SK-N-SH (cell line): Measurements from ENCODE around the gene NAPA.

Experiments used
- CTCF ChIP-seq: fragments of 200-600 bp; sonication (generic); IDR thresholded peaks from 2 replicates; pipeline ENCODE4 v1.6.1; 2017; ENCODE audit warnings: antibody characterized with exemption, mild to moderate bottlenecking, moderate library complexity
- TEAD4 ChIP-seq: IDR thresholded peaks from 2 replicates; pipeline ENCODE4 v1.4.0; 2012; ENCODE audit warnings: mild to moderate bottlenecking, borderline replicate concordance; ENCODE audit not compliant: insufficient read depth

DNA sequence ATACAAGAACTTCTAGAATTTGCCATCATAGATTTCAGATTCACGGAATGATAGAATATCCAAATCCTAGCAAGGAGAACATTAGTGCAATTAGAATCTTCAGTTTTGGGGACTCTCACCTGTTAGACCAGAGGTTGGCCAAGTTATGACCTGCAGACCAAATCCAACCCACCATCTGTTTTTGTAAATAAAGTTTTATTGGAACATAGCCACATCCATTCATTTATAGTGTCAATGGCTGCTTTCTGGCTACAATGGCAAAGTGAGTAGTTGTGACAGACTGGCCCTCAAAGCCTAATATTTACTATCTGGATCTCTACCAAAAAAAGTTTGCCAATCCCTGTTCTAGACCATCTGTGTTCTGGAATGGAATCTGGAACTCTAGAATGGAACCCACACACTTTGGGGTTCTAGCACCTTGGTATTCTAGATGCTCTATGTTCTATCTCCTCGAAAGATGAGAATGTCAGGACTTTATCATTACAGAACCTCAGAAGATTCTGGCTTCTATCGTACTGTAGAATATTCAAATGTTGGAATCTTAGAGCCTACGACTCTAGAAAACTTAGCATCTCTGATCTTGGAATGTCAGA lies 33.3 kb downstream of the NAPA start:
- TF ChIP-seq CTCF (no peak), TEAD4 (no peak)
